Astrocyte of the spinal cord (primary cell): ENCODE data around the gene PLA2G15.

Experiments
- DNase-seq: peaks from one replicate; pipeline ENCODE4 v3.0.0; 2011; ENCODE audit warnings: low read depth, low spot score
- H3K4me3 ChIP-seq: 2 replicates; pipeline ENCODE4 v1.5.1; 2011; ENCODE audit warnings: low read depth, mild to moderate bottlenecking, low read length, moderate library complexity
- in situ Hi-C: cut with HindIII; loops from 2 replicates; pipeline ENCODE4 v1.10.0; 2017; ENCODE audit warnings: low sequenced_read_pairs
- TF ChIP-seq, protein P1 (sequence below): IDR thresholded peaks from 2 replicates; pipeline ENCODE4 v1.5.1; 2012; ENCODE audit warnings: low read depth, mild to moderate bottlenecking, low read length, inconsistent platforms

The PLA2G15 gene

DNA sequence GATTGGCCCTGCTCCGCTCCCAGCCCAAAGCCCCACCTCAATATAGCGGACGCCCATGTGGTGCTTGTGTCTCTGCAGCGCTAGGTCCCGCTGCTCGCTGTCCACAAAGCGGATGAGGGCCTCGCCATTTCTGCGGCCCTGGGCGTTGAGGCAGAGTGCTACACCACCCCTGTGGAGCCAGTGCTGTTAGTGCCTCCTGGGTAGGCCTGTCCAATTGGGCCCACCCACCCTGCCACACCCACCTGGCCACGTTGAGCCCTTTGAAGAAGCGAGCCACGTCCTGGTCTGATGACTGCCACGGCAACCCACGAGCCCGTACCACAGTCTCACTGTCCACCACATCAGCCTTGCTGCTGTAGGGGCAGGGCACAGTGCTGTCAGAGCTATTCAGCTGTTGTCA, 12.8 kb upstream of the PLA2G15 start:
- in situ Hi-C loops: no loop called here
- TF ChIP-seq, protein P1, sequence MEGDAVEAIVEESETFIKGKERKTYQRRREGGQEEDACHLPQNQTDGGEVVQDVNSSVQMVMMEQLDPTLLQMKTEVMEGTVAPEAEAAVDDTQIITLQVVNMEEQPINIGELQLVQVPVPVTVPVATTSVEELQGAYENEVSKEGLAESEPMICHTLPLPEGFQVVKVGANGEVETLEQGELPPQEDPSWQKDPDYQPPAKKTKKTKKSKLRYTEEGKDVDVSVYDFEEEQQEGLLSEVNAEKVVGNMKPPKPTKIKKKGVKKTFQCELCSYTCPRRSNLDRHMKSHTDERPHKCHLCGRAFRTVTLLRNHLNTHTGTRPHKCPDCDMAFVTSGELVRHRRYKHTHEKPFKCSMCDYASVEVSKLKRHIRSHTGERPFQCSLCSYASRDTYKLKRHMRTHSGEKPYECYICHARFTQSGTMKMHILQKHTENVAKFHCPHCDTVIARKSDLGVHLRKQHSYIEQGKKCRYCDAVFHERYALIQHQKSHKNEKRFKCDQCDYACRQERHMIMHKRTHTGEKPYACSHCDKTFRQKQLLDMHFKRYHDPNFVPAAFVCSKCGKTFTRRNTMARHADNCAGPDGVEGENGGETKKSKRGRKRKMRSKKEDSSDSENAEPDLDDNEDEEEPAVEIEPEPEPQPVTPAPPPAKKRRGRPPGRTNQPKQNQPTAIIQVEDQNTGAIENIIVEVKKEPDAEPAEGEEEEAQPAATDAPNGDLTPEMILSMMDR: no peak
- DNase-seq: no peak
- no peak overlapping the region for H3K4me3 ChIP-seq

DNA sequence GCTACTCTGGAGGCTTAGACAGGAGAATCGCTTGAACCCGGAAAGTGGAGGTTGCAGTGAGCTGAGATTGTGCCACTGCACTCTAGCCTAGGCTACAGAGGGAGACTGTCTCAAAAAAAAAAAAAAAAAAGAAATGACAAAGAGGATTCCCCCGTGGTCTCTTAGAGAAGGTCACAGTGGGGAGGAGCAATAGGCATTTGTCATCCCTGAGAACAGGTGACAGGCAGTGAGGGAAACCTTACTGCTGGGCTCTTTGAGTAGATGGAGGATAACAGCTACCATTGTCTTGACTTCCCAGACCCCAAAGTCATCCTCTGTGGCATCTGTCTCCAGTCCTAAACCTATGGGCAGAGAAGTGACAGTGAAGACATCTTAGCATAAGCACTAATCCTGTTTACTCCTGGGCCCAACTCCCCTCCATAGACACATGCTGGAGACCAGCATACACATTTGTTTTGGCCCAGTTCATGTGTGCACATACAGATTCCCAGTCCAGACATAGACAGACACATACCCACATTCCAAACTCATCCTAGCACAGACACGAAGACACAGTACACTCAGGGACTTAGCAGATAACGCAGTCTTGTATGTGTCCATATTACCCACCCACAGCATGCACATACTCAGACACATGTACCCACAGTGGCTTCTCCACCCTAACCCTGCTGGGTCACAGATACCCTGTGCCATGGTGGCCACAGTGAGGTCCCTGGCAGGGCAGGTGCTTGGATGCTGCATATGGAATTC, 11.9 kb upstream of the PLA2G15 start:
- TF ChIP-seq, protein P1: no peak
- no peak for DNase-seq
- in situ Hi-C loops: no loop called here
- H3K4me3 ChIP-seq: no peak overlapping the region

DNA sequence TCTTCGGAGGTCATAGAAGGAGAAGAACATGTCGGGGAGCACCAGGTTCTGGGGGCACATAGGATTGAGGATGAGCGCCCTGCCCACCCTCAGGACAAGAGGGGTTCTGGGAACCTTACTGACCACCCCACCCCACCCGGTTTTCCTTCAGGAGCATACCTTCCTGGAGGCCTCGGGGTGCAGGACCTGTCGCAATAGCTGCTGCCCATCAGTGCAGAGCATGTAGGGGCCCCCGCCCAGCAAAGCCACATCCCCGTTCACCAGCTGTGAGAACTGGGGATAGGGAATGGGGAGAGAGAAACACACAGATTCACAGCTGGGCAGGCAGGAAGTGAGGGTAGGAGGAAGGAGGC, 11.4 kb upstream of the PLA2G15 start:
- no peak overlapping the region for H3K4me3 ChIP-seq
- in situ Hi-C loops: no loop called here
- DNase-seq: no peak
- TF ChIP-seq, protein P1: no peak

DNA sequence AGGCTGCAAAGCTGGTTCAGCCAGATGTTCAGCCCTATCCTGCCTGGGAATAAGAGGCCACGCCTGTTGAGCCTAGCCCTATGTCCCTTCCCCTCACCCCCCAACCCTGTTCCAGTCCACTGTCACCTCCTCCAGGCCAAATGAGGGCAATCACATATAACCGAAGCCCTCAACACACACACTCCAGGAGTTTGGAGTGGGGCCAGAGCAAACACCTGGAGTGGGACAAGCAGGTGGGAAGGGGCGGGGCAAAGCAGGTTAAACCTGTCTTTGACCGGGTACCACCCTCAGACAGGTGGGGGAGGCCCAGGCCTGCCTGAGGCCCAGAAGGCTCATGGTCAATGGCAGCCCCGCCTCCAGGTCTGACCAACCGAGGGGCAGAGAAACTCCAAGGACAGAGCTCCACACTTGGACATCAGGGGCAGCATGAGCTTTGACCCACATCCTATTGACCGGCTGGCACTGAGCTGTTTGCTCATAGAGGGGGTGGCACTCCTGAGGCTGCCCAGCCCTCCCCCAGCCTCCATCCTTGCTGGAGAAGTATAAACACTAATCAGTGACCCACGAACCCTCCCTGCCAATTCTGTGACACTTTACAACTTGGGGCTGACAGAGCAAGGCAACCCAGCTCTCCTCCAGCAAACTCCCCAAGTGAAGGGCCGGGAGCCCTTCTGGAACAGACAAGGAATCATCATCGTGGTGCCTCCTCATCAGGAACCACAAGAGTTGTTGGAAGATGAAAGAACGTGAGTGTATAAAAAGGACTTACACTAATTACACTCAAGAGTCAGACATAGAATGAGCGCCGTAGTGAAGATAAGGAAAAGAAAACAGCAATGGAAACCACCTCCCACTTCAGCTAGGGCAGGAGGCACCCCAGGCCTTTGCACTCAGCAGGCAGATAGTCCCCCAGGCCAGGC, 10.7 kb upstream of the PLA2G15 start:
- H3K4me3 ChIP-seq: no peak overlapping the region
- in situ Hi-C loops: no loop called here
- TF ChIP-seq, protein P1: no peak
- DNase-seq: no peak

DNA sequence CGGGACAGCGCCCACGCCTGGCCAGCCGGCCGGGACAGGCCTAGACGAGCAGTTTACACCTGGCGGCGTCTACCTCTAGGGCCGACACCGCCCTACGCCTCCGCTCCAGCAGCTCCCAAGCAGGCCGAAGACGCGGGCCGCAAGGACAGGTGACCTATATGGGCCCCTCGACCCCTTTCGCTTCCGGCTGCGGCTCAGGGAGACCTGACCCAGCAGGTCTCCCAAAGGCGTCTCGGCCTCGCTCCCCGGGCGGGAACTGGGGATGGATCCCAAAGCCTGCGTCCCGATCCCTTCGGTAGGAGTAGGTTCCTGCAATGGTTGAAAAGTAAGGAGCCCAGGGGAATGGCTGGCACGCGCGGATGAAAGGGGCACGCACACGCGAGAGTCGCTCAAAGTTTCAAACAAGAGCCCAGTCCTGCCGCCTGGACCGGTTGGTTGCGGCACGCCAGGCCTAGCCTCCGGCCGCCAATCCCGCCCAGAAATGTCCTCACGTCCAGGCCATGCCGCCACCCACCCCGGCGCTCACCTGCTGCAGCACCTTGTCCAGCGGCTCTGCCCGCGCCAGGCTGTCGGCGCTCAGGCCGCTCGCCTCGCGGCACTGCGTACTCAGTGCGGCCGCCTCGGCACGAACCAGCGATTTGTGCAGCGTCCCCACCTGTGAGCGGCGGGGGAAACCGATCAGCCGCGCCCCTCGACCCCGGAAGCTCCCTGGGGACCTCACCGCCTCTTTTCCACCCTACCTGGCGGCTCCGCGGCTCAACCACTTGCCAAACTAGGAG, 9.9 kb upstream of the PLA2G15 start:
- H3K4me3 ChIP-seq: no peak overlapping the region

DNA sequence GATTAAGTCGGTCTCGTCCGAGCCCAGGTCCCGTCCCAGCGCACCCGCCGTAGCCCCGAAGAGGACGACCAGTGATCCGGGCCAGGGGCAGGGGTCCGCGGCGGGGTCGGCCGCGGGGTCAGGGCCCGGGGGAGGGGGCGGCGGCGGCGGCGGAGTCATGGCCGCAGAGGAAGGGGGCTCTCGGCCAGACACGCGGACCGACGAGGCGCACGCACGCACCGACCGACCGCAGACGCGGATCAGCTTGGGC, 9.4 kb upstream of the PLA2G15 start, which contains the start of gene ESRP2:
Gene ESRP2, minus strand, starts transcription at position 241 of the 250 bp plus-strand sequence. Its CDS starts 82 bp downstream, at position 159.
- DNase-seq: no peak
- TF ChIP-seq, protein P1: no peak
- H3K4me3 ChIP-seq: peak within 1 kb of the TSS; percentile 43
- in situ Hi-C loops: no loop called here

More for the DNA sequence above, 9.9 kb upstream of the PLA2G15 start:
- no peak for DNase-seq
- in situ Hi-C loops: no loop called here
- TF ChIP-seq, protein P1: no peak
